Endothelial cell of umbilical vein (primary cell): ENCODE data around the gene TOX2. TPM values are rescaled to one million over a fixed set of nuclear protein-coding genes. Genes with fewer than 3 reads are reported as not detected.

Experiments
- BruUV-seq: library from RNA; stranded (reverse); fragments of 400-500 nt; replicated peaks from 2 replicates; lab custom pipeline; 2021; lab: Mats Ljungman, UMichigan
- CTCF ChIA-PET: fragments of 300-600, 350-600 bp; sonication (Branson Sonifier 250); formaldehyde crosslinking; loops from one replicate; lab custom pipeline; 2021; ENCODE audit warnings: antibody characterized with exemption, inconsistent platforms; lab: Charles Lee
- POLR2A ChIA-PET: fragments of 300-600, 350-600 bp; sonication (Branson Sonifier 250); formaldehyde crosslinking; loops from one replicate; lab custom pipeline; 2021; ENCODE audit warnings: antibody characterized with exemption, inconsistent platforms; lab: Charles Lee
- DNase-seq: peaks from one replicate; pipeline ENCODE4 v3.0.0-alpha.2; 2011; ENCODE audit warnings: low read depth, low spot score
- FAIRE-seq: peaks from 2 replicates; lab custom pipeline; 2011; peaks lifted over from hg19 to GRCh38; lab: Jason Lieb, UNC
- H2AFZ ChIP-seq: 2 replicates; pipeline ENCODE4 v1.6.0; 2012; ENCODE audit warnings: low read depth, low read length, control low read depth, inconsistent platforms
- H3K27ac ChIP-seq: 2 replicates; pipeline ENCODE4 v1.5.1; 2011; ENCODE audit warnings: low read depth, mild to moderate bottlenecking, control low read depth, low read length, moderate library complexity; ENCODE audit not compliant: insufficient read depth
- H3K27me3 ChIP-seq, 2 experiments: 2 replicates each; pipeline versions ENCODE4 v1.6.0 to v1.6.1; 2011; ENCODE audit warnings: low read length in 2 of 2, mixed read lengths in 1 of 2; ENCODE audit not compliant: control insufficient read depth in 2 of 2, insufficient read depth in 2 of 2
- H3K36me3 ChIP-seq, 2 experiments: 2 replicates in 1 of 2; 3 replicates in 1 of 2; pipeline ENCODE4 v1.5.1; 2011; ENCODE audit warnings: low read length in 2 of 2, mild to moderate bottlenecking in 1 of 2, moderate library complexity in 1 of 2; ENCODE audit not compliant: control insufficient read depth in 2 of 2, insufficient read depth in 2 of 2; ENCODE audit errors: extremely low read depth in 1 of 2
- H3K4me1 ChIP-seq: 3 replicates; pipeline ENCODE4 v1.5.1; 2011; ENCODE audit warnings: mild to moderate bottlenecking, low read length; ENCODE audit not compliant: control insufficient read depth, insufficient read depth; ENCODE audit errors: extremely low read depth
- H3K4me2 ChIP-seq: 2 replicates; pipeline ENCODE4 v1.6.1; 2011; ENCODE audit warnings: low read length, control low read depth, mixed read lengths; ENCODE audit not compliant: insufficient read depth
- H3K4me3 ChIP-seq, 3 experiments: fragments of 200-600 bp in 1 of 3; sonication (generic), shearing (Covaris generic) in 1 of 3; replicated peaks in 1 of 3; 2 replicates each; pipeline ENCODE4 v1.5.1; 2011 to 2016; ENCODE audit warnings: control low read depth in 3 of 3, low read length in 3 of 3, mild to moderate bottlenecking in 2 of 3, inconsistent platforms in 1 of 3, low read depth in 1 of 3, moderate library complexity in 1 of 3; ENCODE audit not compliant: insufficient read depth in 1 of 3
- H3K79me2 ChIP-seq: 2 replicates; pipeline ENCODE4 v1.6.0; 2012; ENCODE audit warnings: low read length, inconsistent platforms; ENCODE audit not compliant: control insufficient read depth, insufficient read depth
- H3K9ac ChIP-seq: replicated peaks from 2 replicates; pipeline ENCODE3; 2011; ENCODE audit warnings: low read length, control low read depth; ENCODE audit not compliant: insufficient read depth; ENCODE audit errors: extremely low read depth
- H3K9me1 ChIP-seq: replicated peaks from 3 replicates; pipeline ENCODE4 v1.6.0; 2011; ENCODE audit warnings: mild to moderate bottlenecking, low read length; ENCODE audit not compliant: control insufficient read depth, insufficient read depth; ENCODE audit errors: extremely low read depth
- H3K9me3 ChIP-seq: replicated peaks from 2 replicates; pipeline ENCODE4 v1.5.1; 2012; ENCODE audit warnings: low read length, inconsistent platforms; ENCODE audit not compliant: control insufficient read depth, insufficient read depth
- H4K20me1 ChIP-seq: replicated peaks from 2 replicates; pipeline ENCODE3; 2011; ENCODE audit warnings: mild to moderate bottlenecking, low read length; ENCODE audit not compliant: control insufficient read depth, insufficient read depth; ENCODE audit errors: extremely low read depth
- CTCF ChIP-seq, 2 donors: IDR thresholded peaks; 1 replicate in 1 of 2; 2 replicates in 1 of 2; pipeline ENCODE4 v1.5.1; 2011; ENCODE audit warnings: low read length in 2 of 2, mild to moderate bottlenecking in 2 of 2, moderate library complexity in 2 of 2, control low read depth in 1 of 2, inconsistent platforms in 1 of 2, low read depth in 1 of 2; ENCODE audit not compliant: insufficient read depth in 1 of 2; ENCODE audit errors: extremely low read depth in 1 of 2
- EZH2 ChIP-seq: IDR thresholded peaks from 2 replicates; pipeline ENCODE4 v1.6.1; 2012; ENCODE audit warnings: borderline replicate concordance, low read depth, mild to moderate bottlenecking, moderate library complexity, low read length, inconsistent platforms; ENCODE audit not compliant: severe bottlenecking
- FOS ChIP-seq: IDR thresholded peaks from 2 replicates; pipeline ENCODE4 v1.6.1; 2011; ENCODE audit warnings: mild to moderate bottlenecking, low read length, moderate library complexity, borderline replicate concordance; ENCODE audit not compliant: insufficient read depth
- GATA2 ChIP-seq: IDR thresholded peaks from 2 replicates; pipeline ENCODE4 v1.7.0; 2011; ENCODE audit warnings: low read depth, mild to moderate bottlenecking, moderate library complexity, mixed read lengths, low read length; ENCODE audit not compliant: insufficient read length, insufficient read depth
- JUN ChIP-seq: IDR thresholded peaks from 2 replicates; pipeline ENCODE4 v1.6.1; 2011; ENCODE audit warnings: borderline replicate concordance, low read depth; ENCODE audit not compliant: insufficient read length, insufficient read depth
- MAX ChIP-seq: IDR thresholded peaks from 2 replicates; pipeline ENCODE4 v1.6.1; 2011; ENCODE audit not compliant: insufficient read depth, insufficient read length
- MYC ChIP-seq: IDR thresholded peaks from one replicate; pipeline ENCODE4 v1.6.1; 2011; ENCODE audit warnings: mild to moderate bottlenecking, low read depth, low read length
- POLR2A ChIP-seq: IDR thresholded peaks from 2 replicates; pipeline ENCODE4 v1.6.1; 2012; ENCODE audit warnings: low read depth, mild to moderate bottlenecking, control low read depth, low read length
- POLR2AphosphoS5 ChIP-seq: IDR thresholded peaks from 2 replicates; pipeline ENCODE4 v1.6.1; 2012; ENCODE audit warnings: low read depth, mild to moderate bottlenecking, control low read depth, low read length, moderate library complexity; ENCODE audit not compliant: insufficient read depth
- dilution Hi-C: fragments of 300-500 bp; cut with MboI; formaldehyde crosslinking; loops from one replicate; pipeline ENCODE4 v1.15.0; 2019; ENCODE audit warnings: low sequenced_read_pairs; ENCODE audit not compliant: extremely low pct_ligation_motif_present
- intact Hi-C: fragments of 100-400 bp; cut with micrococcal nuclease; formaldehyde crosslinking; loops from one replicate; pipeline ENCODE4 v1.10.0; 2022
- polyA plus RNA-seq, 4 experiments: library from polyadenylated mRNA; depleted of rRNA in 3 of 4; stranded (reverse) in 3 of 4; unstranded in 1 of 4; fragments of >200 nt; gene quantifications; 2 replicates each; pipeline versions ENCODE4 v1.2.1 to v1.2.3, GENCODE V29; 2011 to 2012; ENCODE audit warnings: missing spikeins in 1 of 4
- total RNA-seq: library from RNA; stranded (reverse); gene quantifications from 2 replicates; pipeline ENCODE4 v1.2.3, GENCODE V29; 2021

The TOX2 gene
- total and polyA plus RNA-seq, 2 donors (not counting 3 experiments of a cell fraction or from before 2014, with no cell fraction given) = 7.0 to 18.6 TPM

- FAIRE-seq (no peak), DNase-seq (no peak)
- no peaks in the 10 kb centered on the region for H3K79me2 ChIP-seq
- intact Hi-C loops = no loop called here
- no TSS peak for BruUV-seq
- H3K9me3 ChIP-seq = no peaks in the 10 kb centered on the region
- H3K27ac ChIP-seq = no peak overlapping the region
- TF ChIP-seq POLR2AphosphoS5 = no peak
- TF ChIP-seq CTCF (IDR thresholded peaks at IDR 0.05; ENCODE audit: extremely low read depth in 1 of 2, insufficient read depth in 1 of 2, low read depth in 1 of 2, low read length in 2 of 2) = no peak
- no peak for TF ChIP-seq MAX
- no peak for TF ChIP-seq GATA2
- TF ChIP-seq EZH2 = no peak
- TF ChIP-seq JUN = no peak
- TF ChIP-seq POLR2A = no peak
- no peak for TF ChIP-seq FOS
- TF ChIP-seq MYC = no peak
- no peaks in the 10 kb centered on the region for H3K4me1 ChIP-seq
- peaks cover 0 to 1% of the 10 kb centered on the region in 2 experiments for H3K27me3 ChIP-seq
- no peaks in the 10 kb centered on the region for H4K20me1 ChIP-seq
- ChIA-PET CTCF (no interaction called here), POLR2A (no interaction called here)
- H3K4me3 ChIP-seq = no peak overlapping the region
- dilution Hi-C loops = no loop called here
- no peaks in the 10 kb centered on the region for H3K36me3 ChIP-seq
- no peaks in the 10 kb centered on the region for H3K9me1 ChIP-seq
- H3K9ac ChIP-seq = no peak overlapping the region
- no peak overlapping the region for H2AFZ ChIP-seq
- H3K4me2 ChIP-seq = no peak overlapping the region
Observed at GRCh38 chr20:44025756-44026155, 111.1 kb downstream of the TOX2 start.
